HG03460 (cell line): ENCODE measurements around the gene LRCOL1.

Experiments
- ATAC-seq: cut with Tn5 transposase; IDR thresholded peaks from one replicate; pipeline ENCODE4 v1.9.1; 2021; ENCODE audit not compliant: unreplicated experiment

The LRCOL1 gene

DNA sequence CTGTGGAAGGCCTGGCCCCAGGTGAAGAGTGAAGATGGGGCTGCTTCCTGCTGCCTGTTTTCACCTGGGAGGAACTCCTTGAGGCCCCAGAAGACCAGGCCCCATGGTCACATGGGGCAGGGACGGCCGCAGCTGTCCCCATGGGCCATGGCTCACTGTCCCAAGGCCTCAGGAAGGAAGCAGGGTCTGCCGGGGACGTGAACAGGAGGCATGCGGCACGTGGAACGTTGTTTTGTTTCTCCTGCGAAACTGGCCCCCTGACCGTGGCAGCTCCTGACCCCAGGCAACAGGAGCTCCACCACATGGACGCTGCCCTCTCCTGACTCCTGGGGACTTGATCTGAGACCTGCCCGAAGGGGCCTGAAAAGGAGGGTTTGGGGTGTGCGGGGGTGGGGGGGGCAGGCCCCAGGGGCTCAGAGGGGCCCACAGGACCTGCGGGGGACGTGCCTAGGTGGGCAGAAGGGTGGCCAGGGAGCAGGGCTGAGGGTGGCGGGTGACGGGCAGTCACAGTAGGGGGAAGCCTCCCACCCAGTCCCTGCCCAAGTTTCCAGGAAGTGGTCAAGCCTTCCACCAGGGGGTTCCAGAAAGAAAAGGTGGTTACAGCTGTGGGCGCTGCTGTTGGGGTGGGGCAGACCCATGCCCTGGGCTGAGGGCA lies 41.4 kb downstream of the LRCOL1 start:
- ATAC-seq, result no peak

GRCh38 chr12:132568301-132568700 lies 42.1 kb downstream of the LRCOL1 start:
- ATAC-seq, result no peak

- no peak for ATAC-seq
Observed at GRCh38 chr12:132566516-132567131, 43.8 kb downstream of the LRCOL1 start.

DNA sequence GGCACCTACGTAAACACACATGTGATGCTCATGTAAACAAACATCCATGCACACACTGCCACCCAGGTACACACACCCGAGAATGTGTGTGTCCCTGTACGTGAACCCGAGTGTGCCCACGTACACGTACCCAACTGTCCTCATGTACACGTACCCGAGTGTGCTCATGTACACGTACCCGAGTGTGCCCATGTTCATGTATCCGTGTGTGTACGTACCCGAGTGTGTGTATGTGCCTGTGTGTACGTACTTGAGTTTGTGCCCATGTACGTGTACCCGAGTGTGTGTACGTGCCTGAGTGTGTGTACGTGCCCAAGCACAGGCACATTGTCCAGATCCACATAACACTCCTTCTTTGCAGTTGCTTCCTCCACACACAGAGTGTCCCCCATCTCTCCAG lies 45.0 kb downstream of the LRCOL1 start:
- ATAC-seq, result no peak

DNA sequence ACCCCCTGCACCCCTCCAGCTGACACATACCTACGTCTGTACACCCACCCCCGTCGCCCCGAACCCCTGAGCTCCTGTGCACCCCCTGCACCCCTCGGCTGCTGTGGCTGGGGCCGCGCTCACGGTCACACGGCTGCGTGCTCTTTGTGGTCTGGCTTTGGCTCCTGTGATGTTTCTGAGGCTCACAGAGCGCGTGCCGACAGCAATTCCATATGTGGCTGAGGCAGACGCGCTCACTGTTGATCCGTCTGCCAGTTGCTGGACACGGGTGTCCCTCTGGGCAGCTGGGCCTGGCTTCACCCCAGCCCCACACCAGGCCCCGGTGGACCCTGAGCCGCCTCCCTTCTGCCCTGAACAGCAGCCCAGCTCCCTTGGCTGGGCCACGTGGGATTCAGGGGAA lies 46.5 kb downstream of the LRCOL1 start:
- no peak for ATAC-seq

- ATAC-seq, result no peak
Observed at GRCh38 chr12:132562489-132563021, 47.8 kb downstream of the LRCOL1 start.

- no peak for ATAC-seq
Observed at GRCh38 chr12:132561427-132562156, 48.8 kb downstream of the LRCOL1 start.

GRCh38 chr12:132560614-132561426 lies 49.6 kb downstream of the LRCOL1 start:
- no peak for ATAC-seq

GRCh38 chr12:132560364-132560613 lies 50.1 kb downstream of the LRCOL1 start:
- ATAC-seq, result no peak

- ATAC-seq, result no peak
Observed at GRCh38 chr12:132559652-132560363, 50.6 kb downstream of the LRCOL1 start.

GRCh38 chr12:132558861-132559623 lies 51.3 kb downstream of the LRCOL1 start:
- no peak for ATAC-seq

DNA sequence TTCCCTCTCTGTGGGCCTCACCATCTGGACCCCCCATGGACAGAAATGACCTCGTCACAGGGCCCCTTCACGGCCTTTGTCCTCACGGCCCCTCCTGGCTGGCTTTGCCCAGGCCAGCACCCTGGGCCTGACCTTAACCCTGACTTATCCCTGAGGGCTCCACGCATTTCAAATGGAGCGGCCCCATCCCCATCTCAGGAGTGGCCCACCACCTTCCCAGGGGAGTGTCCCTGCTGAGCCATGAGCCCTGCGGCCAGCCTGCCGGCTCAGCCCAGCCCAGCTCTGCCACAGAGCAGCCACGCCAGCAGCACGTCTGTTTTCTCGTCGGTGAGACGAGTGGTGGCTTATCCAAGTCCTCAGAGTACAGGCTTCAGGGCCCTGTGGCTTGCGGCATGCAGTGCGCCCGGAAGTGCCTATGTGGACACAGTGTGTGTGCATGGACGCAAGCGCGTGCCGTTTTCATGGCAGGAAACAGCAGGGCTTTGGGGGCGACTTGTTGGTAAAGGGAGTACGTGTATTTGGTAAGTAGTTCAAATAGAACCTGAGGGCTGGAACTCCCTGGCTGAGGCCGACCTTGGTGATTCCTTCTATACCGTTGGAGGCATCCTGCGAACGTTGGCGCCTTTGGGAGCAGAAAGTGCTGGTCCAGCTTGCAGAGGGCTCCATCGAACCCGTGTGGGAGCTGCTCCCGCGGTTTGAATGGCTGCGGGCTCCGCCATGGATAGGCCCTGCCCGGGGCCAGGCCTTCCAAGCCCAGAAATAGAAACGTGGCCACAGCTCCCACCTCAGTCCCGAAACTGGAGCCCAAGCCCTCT lies 52.1 kb downstream of the LRCOL1 start:
- no peak for ATAC-seq

- no peak for ATAC-seq
Observed at GRCh38 chr12:132557291-132558015, 52.9 kb downstream of the LRCOL1 start.

GRCh38 chr12:132556801-132557200 lies 53.6 kb downstream of the LRCOL1 start:
- ATAC-seq, result no peak

DNA sequence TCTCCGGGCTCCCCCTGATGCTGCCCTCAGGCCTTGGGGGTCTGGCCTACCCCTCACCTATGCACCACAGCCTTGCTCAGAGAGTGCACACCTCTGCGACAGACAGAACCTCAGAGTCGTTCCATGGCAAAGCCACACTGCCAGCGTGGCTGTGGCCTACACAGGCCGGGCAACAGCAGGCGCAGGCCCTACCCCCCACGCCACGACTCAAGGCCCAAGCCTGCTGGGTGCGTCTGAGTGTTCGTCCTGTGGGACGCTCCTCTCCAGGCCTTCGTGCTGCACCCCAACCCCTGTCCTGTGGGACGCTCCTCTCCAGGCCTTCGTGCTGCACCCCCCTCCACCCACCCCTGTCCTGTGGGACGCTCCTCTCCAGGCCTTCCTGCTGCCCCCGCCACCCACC lies 54.2 kb downstream of the LRCOL1 start:
- ATAC-seq, result no peak

- no peak for ATAC-seq
Observed at GRCh38 chr12:132555686-132556085, 54.7 kb downstream of the LRCOL1 start.

DNA sequence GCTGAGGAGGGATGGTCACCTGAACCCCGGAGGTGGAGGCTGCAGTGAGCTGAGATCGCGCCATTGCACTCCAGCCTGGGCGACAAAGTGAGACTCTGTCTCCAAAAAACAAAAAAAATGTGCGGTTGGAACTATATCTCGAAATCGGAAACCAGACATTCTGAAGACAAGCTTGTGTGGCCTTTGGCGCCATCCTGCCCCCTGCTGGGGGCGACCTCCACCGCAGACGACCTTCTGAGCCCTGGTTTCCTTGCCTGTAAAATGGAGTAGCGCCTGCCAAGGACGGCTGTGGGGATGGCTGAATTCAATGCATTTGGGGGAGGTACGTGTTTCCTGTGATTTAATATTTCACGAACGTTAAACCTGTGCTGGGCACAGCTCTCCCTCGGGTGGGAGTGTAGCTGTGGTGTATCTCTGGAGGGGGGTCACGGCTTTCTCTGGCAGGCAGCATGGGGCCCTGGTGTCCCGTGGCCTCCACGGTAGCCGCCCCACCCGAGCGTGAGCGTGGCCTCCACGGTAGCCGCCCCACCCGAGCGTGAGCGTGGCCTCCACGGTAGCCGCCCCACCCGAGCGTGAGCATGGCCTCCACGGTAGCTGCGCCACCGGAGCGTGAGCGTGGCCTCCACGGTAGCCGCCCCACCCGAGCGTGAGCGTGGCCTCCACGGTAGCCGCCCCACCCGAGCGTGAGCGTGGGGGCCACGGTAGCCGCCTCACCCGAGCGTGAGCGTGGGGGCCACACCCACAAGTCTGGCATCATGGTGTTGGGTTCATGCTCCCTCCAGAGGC lies 55.3 kb downstream of the LRCOL1 start:
- no peak for ATAC-seq
